Naive thymus-derived CD8-positive, alpha-beta T cell (primary cell): ENCODE measurements around the gene ANO2. TPM values are rescaled to one million over a fixed set of nuclear protein-coding genes. Genes with fewer than 3 reads are reported as not detected.
"Not testable (repeated sequence)": the region's sequence is repeated elsewhere in the genome, so short reads cannot be mapped to it uniquely, and the experiment has no call there.

Source experiments
- ATAC-seq, 2 donors: fragments of 150-1000 bp; cut with Tn5 transposase in 1 of 2; sonication (Bioruptor Pico), chemical (Tn5 transposase) in 1 of 2; 1 replicate in 1 of 2; 2 replicates in 1 of 2; pipeline ENCODE4 v1.10.0; 2021; ENCODE audit warnings: mild to moderate bottlenecking in 2 of 2, moderate library complexity in 2 of 2
- POLR2A ChIA-PET: fragments of 350-600 bp; sonication (Branson Sonifier 250); formaldehyde crosslinking; loops from one replicate; lab custom pipeline; 2021; ENCODE audit warnings: antibody characterized with exemption; lab: Charles Lee
- DNase-seq, 10 donors: peaks; one replicate each; pipeline versions ENCODE4 v3.0.0 to v3.0.0-alpha.2; 2020 to 2022
- H3K27ac Mint-ChIP-seq, 10 donors: one replicate each; pipeline ENCODE4 v1.8.0; 2020 to 2022; ENCODE audit warnings: mild to moderate bottlenecking in 10 of 10, mixed read lengths in 10 of 10, moderate library complexity in 4 of 10, inconsistent platforms in 1 of 10
- H3K27me3 Mint-ChIP-seq, 5 donors: one replicate each; pipeline ENCODE4 v1.8.0; 2021 to 2022; ENCODE audit warnings: mixed read lengths in 5 of 5
- H3K36me3 Mint-ChIP-seq, 3 donors: one replicate each; pipeline ENCODE4 v1.8.0; 2020 to 2022; ENCODE audit warnings: mixed read lengths in 3 of 3, mild to moderate bottlenecking in 2 of 3, inconsistent platforms in 1 of 3
- H3K4me1 Mint-ChIP-seq, 4 donors: one replicate each; pipeline ENCODE4 v1.8.0; 2021 to 2022; ENCODE audit warnings: mixed read lengths in 4 of 4
- H3K4me3 Mint-ChIP-seq, 10 donors: one replicate each; pipeline ENCODE4 v1.8.0; 2020 to 2022; ENCODE audit warnings: mild to moderate bottlenecking in 10 of 10, mixed read lengths in 10 of 10, moderate library complexity in 6 of 10, inconsistent platforms in 1 of 10
- H3K9me3 Mint-ChIP-seq, 9 donors: one replicate each; pipeline ENCODE4 v1.8.0; 2020 to 2022; ENCODE audit warnings: mixed read lengths in 9 of 9, mild to moderate bottlenecking in 3 of 9, inconsistent platforms in 1 of 9, moderate library complexity in 1 of 9
- polyA plus RNA-seq, 3 donors: library from polyadenylated mRNA; unstranded; fragments of 300-500 nt; fragmentation: Illumina TruSeq; gene quantifications; one replicate each; pipeline ENCODE4 v1.2.3, GENCODE V29; 2021
- total RNA-seq, 8 experiments: library from RNA in 2 of 8; stranded (reverse) in 2 of 8; gene quantifications; one replicate each; pipeline ENCODE4 v1.2.3 and lab custom pipeline; 2021 to 2026

The ANO2 gene
- total and polyA plus RNA-seq, 5 experiments from 2014 or later, result not detected

DNA sequence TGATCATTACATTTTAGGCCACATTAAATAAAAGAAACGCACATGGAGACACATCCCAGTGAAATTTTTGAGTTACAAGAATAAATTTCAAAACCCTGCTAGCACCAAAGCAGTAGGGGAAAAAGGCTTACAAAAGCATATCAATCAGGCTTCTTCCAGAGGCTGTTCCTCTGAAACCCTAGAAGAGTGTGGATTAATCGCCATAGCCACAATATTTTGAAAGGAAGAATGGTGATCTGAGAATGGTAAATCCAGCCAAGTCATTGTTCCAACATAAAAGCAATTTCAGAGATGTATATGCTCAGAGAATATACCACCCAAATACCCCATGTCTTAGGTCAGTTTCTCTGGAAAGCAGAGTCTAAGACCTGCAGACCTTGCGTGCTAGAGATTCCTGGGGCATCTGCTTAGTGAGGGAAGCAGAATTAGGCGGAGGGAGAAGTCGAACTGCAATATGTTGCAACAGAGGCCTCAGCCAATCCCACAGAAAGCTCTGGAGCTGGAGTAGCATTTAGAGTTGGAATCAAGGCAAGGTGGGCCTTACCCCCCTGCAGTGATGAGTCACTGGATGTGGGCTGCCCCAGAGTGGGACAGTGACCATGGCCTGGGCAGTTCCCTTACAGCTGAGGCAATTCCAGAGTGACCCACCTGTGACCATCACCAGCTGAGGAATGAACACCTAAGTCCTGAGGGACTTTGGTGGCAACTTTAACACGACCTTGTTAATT lies 387.9 kb downstream of the ANO2 start:
- Mint-ChIP-seq H3K9me3 (peaks cover 0 to 2% (median 0%) of the 10 kb centered on the region in 9 donors), H3K27ac (no peak overlapping the region), H3K36me3 (no peaks in the 10 kb centered on the region), H3K4me3 (no peak overlapping the region), H3K27me3 (peaks cover 0 to 12% (median 5%) of the 10 kb centered on the region in 5 donors), H3K4me1 (no peaks in the 10 kb centered on the region)
- ATAC-seq (no peak), DNase-seq (no peak)
- POLR2A ChIA-PET, result no interaction called here

- Mint-ChIP-seq H3K4me3 (no peak overlapping the region), H3K4me1 (no peaks in the 10 kb centered on the region), H3K9me3 (peaks cover 0 to 2% (median 0%) of the 10 kb centered on the region in 9 donors), H3K36me3 (no peaks in the 10 kb centered on the region), H3K27me3 (peaks cover 2 to 18% (median 9%) of the 10 kb centered on the region in 5 donors), H3K27ac (no peak overlapping the region)
- POLR2A ChIA-PET, result no interaction called here
- ATAC-seq (no peak), DNase-seq (no peak)
Measured at GRCh38 chr12:5556033-5556614, 388.9 kb downstream of the ANO2 start.

DNA sequence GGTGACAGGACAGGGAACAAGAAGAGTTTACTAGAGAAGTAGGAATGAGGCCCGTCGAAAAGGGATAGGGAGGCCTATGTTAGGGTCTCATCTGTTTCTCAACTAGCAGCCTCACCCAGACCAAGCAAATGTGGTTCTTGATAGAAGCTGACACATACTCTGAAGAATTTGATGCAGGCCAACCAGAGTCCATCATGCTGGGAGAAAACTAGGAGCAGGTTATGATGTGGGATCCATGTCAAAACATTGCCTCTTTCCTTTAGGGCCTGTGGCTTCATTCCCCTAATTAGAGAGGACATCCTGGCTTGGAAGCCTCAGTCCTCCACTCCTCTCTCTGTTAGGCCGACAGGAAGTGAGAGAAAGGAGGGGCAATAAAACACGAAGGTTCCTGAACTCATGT lies 390.3 kb downstream of the ANO2 start:
- no peak for DNase-seq
- Mint-ChIP-seq H3K27me3 (peaks cover 5 to 30% (median 13%) of the 10 kb centered on the region in 5 donors), H3K4me1 (no peaks in the 10 kb centered on the region), H3K27ac (no peak overlapping the region), H3K36me3 (no peaks in the 10 kb centered on the region), H3K4me3 (no peak overlapping the region), H3K9me3 (peaks cover 0 to 2% (median 0%) of the 10 kb centered on the region in 9 donors)
- ATAC-seq, result no peak
- POLR2A ChIA-PET, result no interaction called here

DNA sequence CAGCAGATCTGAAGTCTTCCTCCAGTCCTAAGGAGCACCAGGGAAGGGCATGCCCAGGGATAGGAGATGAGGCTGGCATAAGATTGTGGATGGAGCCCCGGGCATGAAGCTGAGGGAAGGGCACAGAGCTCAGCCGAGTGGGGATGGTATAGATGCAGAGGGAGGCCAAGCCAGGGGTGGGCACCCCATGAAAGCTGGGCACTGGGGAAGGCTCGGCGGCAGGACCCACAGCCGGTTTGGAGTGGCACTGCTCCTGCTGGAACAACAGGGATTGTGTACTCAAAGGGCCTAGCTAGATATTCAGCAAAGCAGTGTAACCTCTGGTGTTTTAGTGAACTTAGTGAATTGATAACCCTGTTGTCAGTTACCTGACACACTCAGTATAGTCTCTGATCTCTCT lies 396.0 kb downstream of the ANO2 start:
- H3K36me3 Mint-ChIP-seq, result peaks cover 0 to 9% (median 0%) of the 10 kb centered on the region in 3 donors
- H3K4me1 Mint-ChIP-seq, result no peaks in the 10 kb centered on the region

DNA sequence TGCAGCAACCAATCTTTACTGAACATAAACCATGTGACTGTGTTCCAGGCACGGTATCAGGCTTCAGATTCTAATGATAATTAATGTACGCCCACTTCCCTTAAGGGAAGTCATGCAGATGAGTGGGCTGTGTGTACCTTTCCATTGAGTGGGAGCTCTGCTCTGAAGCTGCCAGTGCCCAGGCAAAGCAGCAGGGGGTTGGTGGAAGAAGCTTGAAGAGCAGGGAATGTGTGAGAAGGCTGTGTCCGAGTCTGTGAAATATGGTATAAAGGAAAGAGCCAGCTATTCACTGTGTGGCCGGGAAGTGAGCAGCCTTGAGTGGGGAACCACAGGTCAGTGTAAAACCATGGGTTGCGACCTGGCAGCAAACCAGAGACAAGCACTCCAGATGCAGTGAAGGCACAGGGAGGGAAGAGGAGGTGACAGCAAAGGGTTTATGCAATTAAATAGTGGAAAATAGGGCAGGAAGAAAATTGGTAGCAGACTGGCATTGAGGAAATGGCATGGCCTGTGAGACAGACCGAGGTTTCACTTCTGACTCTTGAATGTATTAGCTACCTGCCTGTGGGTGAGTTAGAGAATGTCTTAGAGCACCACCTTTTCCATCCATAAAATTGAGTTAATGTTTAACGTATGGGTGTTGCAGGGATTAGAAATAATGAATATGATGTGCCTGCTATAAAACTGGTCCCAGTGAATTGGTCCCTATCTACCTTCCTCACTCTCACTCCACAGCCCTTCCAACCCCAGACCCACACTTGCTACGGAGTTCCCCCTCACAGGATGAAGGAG lies 396.7 kb downstream of the ANO2 start:
- Mint-ChIP-seq H3K36me3 (peaks cover 0 to 15% (median 0%) of the 10 kb centered on the region in 3 donors), H3K4me3 (no peak overlapping the region), H3K4me1 (no peaks in the 10 kb centered on the region), H3K27me3 (peaks cover 16 to 55% (median 25%) of the 10 kb centered on the region in 5 donors), H3K9me3 (peaks cover 4 to 21% (median 18%) of the 10 kb centered on the region in 9 donors), H3K27ac (peak overlapping the region in 1 of 10 donors; percentile 0)
- ATAC-seq (no peak), DNase-seq (no peak)
- POLR2A ChIA-PET, result no interaction called here

More for the DNA sequence above, 396.0 kb downstream of the ANO2 start:
- Mint-ChIP-seq H3K9me3 (peaks cover 0 to 19% (median 11%) of the 10 kb centered on the region in 9 donors), H3K4me3 (no peak overlapping the region), H3K27me3 (peaks cover 16 to 52% (median 25%) of the 10 kb centered on the region in 5 donors), H3K27ac (no peak overlapping the region)
- ATAC-seq (no peak), DNase-seq (no peak)
- POLR2A ChIA-PET, result no interaction called here

GRCh38 chr12:5546616-5547015 lies 398.4 kb downstream of the ANO2 start:
- DNase-seq, result no peak
- peaks cover 8 to 37% (median 27%) of the 10 kb centered on the region in 9 donors for H3K9me3 Mint-ChIP-seq
- H3K27me3 Mint-ChIP-seq, result peaks cover 23 to 62% (median 26%) of the 10 kb centered on the region in 5 donors
- no peaks in the 10 kb centered on the region for H3K4me1 Mint-ChIP-seq
- peaks cover 0 to 22% (median 0%) of the 10 kb centered on the region in 3 donors for H3K36me3 Mint-ChIP-seq
- ATAC-seq, result no peak
- POLR2A ChIA-PET, result no interaction called here
- H3K27ac Mint-ChIP-seq, result no peak overlapping the region
- H3K4me3 Mint-ChIP-seq, result no peak overlapping the region

DNA sequence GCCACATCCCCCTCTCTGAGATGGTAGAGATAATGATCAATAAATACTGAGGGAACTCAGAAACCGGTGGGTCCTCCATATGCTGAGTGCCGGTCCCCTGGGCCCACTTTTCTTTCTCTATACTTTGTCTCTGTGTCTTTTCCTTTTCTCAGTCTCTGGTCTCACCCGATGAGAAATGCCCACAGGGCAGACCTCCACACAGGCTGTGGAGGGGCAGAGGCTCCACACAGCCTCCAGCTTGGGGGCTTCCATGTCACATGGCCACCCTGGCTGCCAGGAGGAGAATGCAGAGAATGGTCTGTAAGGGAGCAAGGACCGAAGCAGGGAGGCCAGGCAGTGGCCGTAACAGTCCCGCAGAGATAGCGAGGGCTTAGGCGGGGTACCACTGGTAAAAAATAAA lies 407.3 kb downstream of the ANO2 start:
- peaks cover 2 to 8% (median 3%) of the 10 kb centered on the region in 3 donors for H3K36me3 Mint-ChIP-seq
- peaks cover 0 to 24% (median 14%) of the 10 kb centered on the region in 9 donors for H3K9me3 Mint-ChIP-seq
- H3K4me3 Mint-ChIP-seq, result no peak overlapping the region
- ATAC-seq (no peak), DNase-seq (no peak)
- POLR2A ChIA-PET, result no interaction called here
- no peak overlapping the region for H3K27ac Mint-ChIP-seq
- peaks cover 0 to 2% (median 0%) of the 10 kb centered on the region in 4 donors for H3K4me1 Mint-ChIP-seq
- H3K27me3 Mint-ChIP-seq, result peaks cover 16 to 54% (median 33%) of the 10 kb centered on the region in 5 donors

DNA sequence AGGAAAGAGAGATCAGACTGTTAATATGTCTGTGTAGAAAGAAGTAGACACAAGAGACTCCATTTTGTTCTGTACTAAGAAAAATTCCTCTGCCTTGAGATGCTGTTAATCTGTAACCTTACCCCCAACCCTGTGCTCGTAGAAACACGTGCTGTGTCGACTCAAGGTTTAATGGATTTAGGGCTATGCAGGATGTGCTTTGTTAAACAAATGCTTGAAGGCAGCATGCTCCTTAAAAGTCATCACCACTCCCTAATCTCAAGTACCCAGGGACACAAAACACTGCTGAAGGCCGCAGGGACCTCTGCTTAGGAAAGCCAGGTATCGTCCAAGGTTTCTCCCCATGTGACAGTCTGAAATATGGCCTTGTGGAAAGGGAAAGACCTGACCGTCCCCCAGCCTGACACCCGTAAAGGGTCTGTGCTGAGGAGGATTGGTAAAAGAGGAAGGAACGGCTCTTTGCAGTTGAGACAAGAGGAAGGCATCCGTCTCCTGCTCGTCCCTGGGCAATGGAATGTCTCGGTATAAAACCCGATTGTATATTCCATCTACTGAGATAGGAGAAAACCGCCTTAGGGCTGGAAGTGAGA lies 407.9 kb downstream of the ANO2 start:
- ATAC-seq, POLR2A ChIA-PET, H3K4me3 Mint-ChIP-seq, H3K27ac Mint-ChIP-seq, H3K4me1 Mint-ChIP-seq, DNase-seq, H3K36me3 Mint-ChIP-seq: not testable (repeated sequence)
- Mint-ChIP-seq H3K9me3 (peaks cover 0 to 24% (median 14%) of the 10 kb centered on the region in 9 donors), H3K27me3 (peaks cover 11 to 54% (median 34%) of the 10 kb centered on the region in 5 donors)

- Mint-ChIP-seq H3K27ac (no peak overlapping the region), H3K4me1 (peaks cover 0 to 2% (median 0%) of the 10 kb centered on the region in 4 donors), H3K9me3 (peaks cover 0 to 24% (median 8%) of the 10 kb centered on the region in 9 donors), H3K4me3 (no peak overlapping the region), H3K36me3 (peaks cover 0 to 9% (median 3%) of the 10 kb centered on the region in 3 donors), H3K27me3 (peaks cover 11 to 65% (median 36%) of the 10 kb centered on the region in 5 donors)
- no peak for ATAC-seq
- no peak for DNase-seq
- POLR2A ChIA-PET, result no interaction called here
Measured at GRCh38 chr12:5535541-5535940, 409.5 kb downstream of the ANO2 start.

DNA sequence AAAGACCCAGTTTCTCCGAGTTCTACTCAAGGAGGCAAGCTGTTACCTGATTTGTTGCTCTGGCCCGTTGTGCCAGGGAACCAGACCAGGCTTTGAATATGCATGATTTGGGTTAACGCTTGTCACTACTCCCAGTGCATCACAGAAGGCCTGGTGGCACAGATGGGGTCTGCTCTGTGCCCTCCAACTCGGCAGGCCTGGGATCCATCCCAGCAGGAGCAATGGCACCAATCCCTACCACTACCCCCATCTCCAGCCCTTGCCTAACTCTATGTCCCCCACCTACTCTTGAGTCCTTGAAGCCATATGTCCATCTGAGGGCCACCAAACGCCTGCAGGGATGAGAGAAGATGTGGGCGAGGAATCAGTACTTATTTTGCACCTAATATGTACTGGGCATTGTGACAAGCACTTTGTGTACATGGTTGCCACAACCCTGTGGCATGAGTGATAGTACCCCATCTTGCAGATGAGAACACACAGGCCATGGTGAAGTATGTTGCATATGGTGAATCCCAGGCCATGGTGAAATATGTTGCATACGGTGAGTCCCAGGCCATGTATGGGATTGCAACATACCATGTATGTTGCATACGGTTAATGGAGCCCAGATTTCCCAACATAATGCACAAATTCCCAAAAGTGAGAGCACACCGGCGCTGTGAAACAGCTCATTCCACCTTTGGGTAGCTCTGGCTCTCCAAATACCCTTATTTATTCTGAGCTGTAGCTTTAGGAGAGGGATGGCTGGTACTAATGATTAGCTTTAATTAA lies 410.4 kb downstream of the ANO2 start:
- H3K27me3 Mint-ChIP-seq, result peaks cover 11 to 65% (median 36%) of the 10 kb centered on the region in 5 donors
- ATAC-seq (no peak), DNase-seq (no peak)
- H3K9me3 Mint-ChIP-seq, result peaks cover 0 to 24% (median 8%) of the 10 kb centered on the region in 9 donors
- H3K36me3 Mint-ChIP-seq, result peaks cover 0 to 9% (median 3%) of the 10 kb centered on the region in 3 donors
- H3K4me3 Mint-ChIP-seq, result no peak overlapping the region
- peak overlapping the region in 1 of 10 donors; percentile 18 for H3K27ac Mint-ChIP-seq
- H3K4me1 Mint-ChIP-seq, result peaks cover 0 to 2% (median 0%) of the 10 kb centered on the region in 4 donors
- POLR2A ChIA-PET, result no interaction called here

- no peak overlapping the region for H3K4me3 Mint-ChIP-seq
- peaks cover 0 to 21% (median 8%) of the 10 kb centered on the region in 9 donors for H3K9me3 Mint-ChIP-seq
- H3K36me3 Mint-ChIP-seq, result peaks cover 0 to 9% (median 3%) of the 10 kb centered on the region in 3 donors
- POLR2A ChIA-PET, result no interaction called here
- ATAC-seq, result no peak
- no peak for DNase-seq
- H3K4me1 Mint-ChIP-seq, result peaks cover 0 to 2% (median 0%) of the 10 kb centered on the region in 4 donors
- H3K27ac Mint-ChIP-seq, result no peak overlapping the region
- H3K27me3 Mint-ChIP-seq, result peaks cover 13 to 55% (median 28%) of the 10 kb centered on the region in 5 donors
Measured at GRCh38 chr12:5533368-5533767, 411.7 kb downstream of the ANO2 start.
